HEK293 (cell line): ENCODE measurements around the gene NOA1.

Source experiments
- CTCF ChIA-PET: fragments of 350-600 bp; formaldehyde crosslinking; extraction: SDS; loops from one replicate; lab custom pipeline; 2021; ENCODE audit warnings: antibody characterized with exemption; lab: Yijun Ruan, JAX
- POLR2A ChIA-PET: fragments of 300-600 bp; formaldehyde crosslinking; extraction: SDS; loops from one replicate; lab custom pipeline; 2020; ENCODE audit warnings: antibody characterized with exemption, inconsistent platforms; lab: Yijun Ruan, JAX
- H3K27ac ChIP-seq: fragments of 200-500 bp; sonication (Bioruptor generic); 2 replicates; pipeline ENCODE4 v1.5.1; 2014; ENCODE audit warnings: low read depth, low read length, control low read depth, inconsistent platforms; ENCODE audit errors: extremely low read depth
- H3K36me3 ChIP-seq, 2 experiments: fragments of 200-500 bp in 1 of 2; sonication (Bioruptor generic) in 1 of 2; 1 replicate in 1 of 2; 2 replicates in 1 of 2; pipeline ENCODE4 v1.5.1; 2014 to 2017; ENCODE audit warnings: inconsistent platforms in 2 of 2, low read length in 2 of 2; ENCODE audit not compliant: control insufficient read depth in 2 of 2, insufficient read depth in 1 of 2
- H3K4me1 ChIP-seq: fragments of 200-500 bp; sonication (Bioruptor generic); 2 replicates; pipeline ENCODE4 v1.5.1; 2014; ENCODE audit warnings: mild to moderate bottlenecking, low read length, inconsistent platforms; ENCODE audit not compliant: control insufficient read depth, insufficient read depth
- H3K4me3 ChIP-seq: 2 replicates; pipeline ENCODE4 v1.5.1; 2011; ENCODE audit warnings: low read depth, mild to moderate bottlenecking, control low read depth, low read length, moderate library complexity
- H3K9me3 ChIP-seq: fragments of 200-500 bp; sonication (Bioruptor generic); 2 replicates; pipeline ENCODE4 v1.5.1; 2014; ENCODE audit warnings: low read depth, low read length, inconsistent platforms; ENCODE audit not compliant: control insufficient read depth, insufficient read depth
- BCL6B ChIP-seq: fragments of 450-650 bp; formaldehyde crosslinking; IDR thresholded peaks from 2 replicates; pipeline ENCODE4 v1.5.1; 2017; ENCODE audit warnings: missing biosample characterization, missing genetic modification characterization
- GLI4 ChIP-seq: fragments of 450-650 bp; formaldehyde crosslinking; IDR thresholded peaks from 2 replicates; pipeline ENCODE4 v1.5.1; 2016; ENCODE audit warnings: missing biosample characterization, missing genetic modification characterization
- KLF10 ChIP-seq: fragments of 450-650 bp; IDR thresholded peaks from 2 replicates; pipeline ENCODE4 v1.5.1; 2018; ENCODE audit warnings: missing biosample characterization, mild to moderate bottlenecking, missing genetic modification characterization
- KLF7 ChIP-seq: fragments of 450-650 bp; formaldehyde crosslinking; IDR thresholded peaks from 2 replicates; pipeline ENCODE4 v1.5.1; 2016; ENCODE audit warnings: missing biosample characterization, missing genetic modification characterization, borderline replicate concordance
- MEIS1 ChIP-seq: sonication (generic); formaldehyde crosslinking; IDR thresholded peaks from 2 replicates; pipeline ENCODE4 v1.8.1; 2022; ENCODE audit warnings: missing genetic modification reagents, mild to moderate bottlenecking, borderline replicate concordance
- OSR2 ChIP-seq: fragments of 450-650 bp; formaldehyde crosslinking; IDR thresholded peaks from 2 replicates; pipeline ENCODE4 v1.5.1; 2016; ENCODE audit warnings: missing biosample characterization, missing genetic modification characterization
- PRDM2 ChIP-seq: fragments of 450-650 bp; formaldehyde crosslinking; IDR thresholded peaks from 2 replicates; pipeline ENCODE4 v1.5.1; 2016; ENCODE audit warnings: missing biosample characterization, missing genetic modification characterization, borderline replicate concordance
- SALL2 ChIP-seq: fragments of 450-650 bp; formaldehyde crosslinking; IDR thresholded peaks from 2 replicates; pipeline ENCODE4 v1.5.0; 2017; ENCODE audit warnings: missing biosample characterization, mild to moderate bottlenecking, missing genetic modification characterization, borderline replicate concordance
- SCRT2 ChIP-seq: fragments of 450-650 bp; formaldehyde crosslinking; IDR thresholded peaks from 2 replicates; pipeline ENCODE4 v1.5.1; 2016; ENCODE audit warnings: missing biosample characterization, missing genetic modification characterization
- WT1 ChIP-seq: fragments of 450-650 bp; formaldehyde crosslinking; IDR thresholded peaks from 2 replicates; pipeline ENCODE4 v1.5.1; 2016; ENCODE audit warnings: missing biosample characterization, missing genetic modification characterization
- ZFHX2 ChIP-seq: fragments of 450-650 bp; formaldehyde crosslinking; conservative IDR thresholded peaks from 2 replicates; pipeline ENCODE4 v1.5.1; 2016; ENCODE audit warnings: missing biosample characterization, missing genetic modification characterization
- ZNF132 ChIP-seq: fragments of 450-650 bp; formaldehyde crosslinking; IDR thresholded peaks from 2 replicates; pipeline ENCODE4 v1.5.1; 2017; ENCODE audit warnings: missing biosample characterization, missing genetic modification characterization, borderline replicate concordance
- ZNF155 ChIP-seq: fragments of 450-650 bp; formaldehyde crosslinking; IDR thresholded peaks from 2 replicates; pipeline ENCODE4 v1.5.1; 2016; ENCODE audit warnings: missing biosample characterization, missing genetic modification characterization
- ZNF248 ChIP-seq: fragments of 450-650 bp; formaldehyde crosslinking; IDR thresholded peaks from 2 replicates; pipeline ENCODE4 v1.5.1; 2017; ENCODE audit warnings: missing biosample characterization, missing genetic modification characterization
- ZNF266 ChIP-seq: fragments of 450-650 bp; formaldehyde crosslinking; IDR thresholded peaks from 2 replicates; pipeline ENCODE4 v1.5.1; 2016; ENCODE audit warnings: missing biosample characterization, missing genetic modification characterization, low read depth
- ZNF354C ChIP-seq: fragments of 450-650 bp; formaldehyde crosslinking; IDR thresholded peaks from 2 replicates; pipeline ENCODE4 v1.5.1; 2016; ENCODE audit warnings: missing biosample characterization, missing genetic modification characterization, low read depth, borderline replicate concordance
- ZNF394 ChIP-seq: fragments of 450-650 bp; formaldehyde crosslinking; IDR thresholded peaks from 2 replicates; pipeline ENCODE4 v1.5.1; 2016; ENCODE audit warnings: missing biosample characterization, missing genetic modification characterization, mild to moderate bottlenecking, moderate library complexity, borderline replicate concordance
- ZNF433 ChIP-seq: fragments of 450-650 bp; formaldehyde crosslinking; IDR thresholded peaks from 2 replicates; pipeline ENCODE4 v1.5.1; 2016; ENCODE audit warnings: missing biosample characterization, missing genetic modification characterization, low read depth
- ZNF549 ChIP-seq: fragments of 450-650 bp; IDR thresholded peaks from 2 replicates; pipeline ENCODE4 v1.5.1; 2018; ENCODE audit warnings: missing biosample characterization, missing genetic modification characterization, mild to moderate bottlenecking, inconsistent platforms, moderate library complexity
- ZNF558 ChIP-seq: fragments of 450-650 bp; formaldehyde crosslinking; IDR thresholded peaks from 2 replicates; pipeline ENCODE4 v1.5.1; 2016; ENCODE audit warnings: missing biosample characterization, missing genetic modification characterization
- ZNF626 ChIP-seq: fragments of 450-650 bp; sonication (Bioruptor Pico); formaldehyde crosslinking; IDR thresholded peaks from 2 replicates; pipeline ENCODE4 v1.5.1; 2018; ENCODE audit warnings: missing biosample characterization, missing genetic modification characterization, inconsistent platforms
- ZNF776 ChIP-seq: fragments of 450-650 bp; formaldehyde crosslinking; IDR thresholded peaks from 2 replicates; pipeline ENCODE4 v1.5.0; 2017; ENCODE audit warnings: missing biosample characterization, missing genetic modification characterization, borderline replicate concordance
- ZNF837 ChIP-seq: fragments of 450-650 bp; formaldehyde crosslinking; IDR thresholded peaks from 2 replicates; pipeline ENCODE4 v1.5.1; 2016; ENCODE audit warnings: missing biosample characterization, missing genetic modification characterization
- ZNF843 ChIP-seq: fragments of 450-650 bp; formaldehyde crosslinking; IDR thresholded peaks from 2 replicates; pipeline ENCODE4 v1.5.1; 2016; ENCODE audit warnings: missing biosample characterization, missing genetic modification characterization

The NOA1 gene

GRCh38 chr4:56941403-56941802, 36.0 kb downstream of the NOA1 start:
- Histone ChIP-seq H3K4me3 (no peak overlapping the region), H3K27ac (no peak overlapping the region), H3K9me3 (no peaks in the 10 kb centered on the region), H3K4me1 (no peaks in the 10 kb centered on the region), H3K36me3 (peaks cover 0 to 9% of the 10 kb centered on the region in 2 experiments; a peak in 1 of 3 replicates)
- CTCF ChIA-PET, result interaction anchor here (1.4 kb wide), 1 partner anchor 19 kb away, joined by 5 read pairs; no protein-coding TSS in a partner anchor
- POLR2A ChIA-PET, result no interaction called here
- TF ChIP-seq ZNF776 (tag by site-specific recombination) (no peak), GLI4 (tag by site-specific recombination) (no peak), WT1 (tag by site-specific recombination) (no peak), ZNF132 (tag by site-specific recombination) (no peak), SCRT2 (tag by site-specific recombination) (no peak), OSR2 (no peak), KLF7 (no peak)

- H3K36me3 ChIP-seq, result peaks cover 0 to 9% of the 10 kb centered on the region in 2 experiments; a peak in 1 of 3 replicates
- ChIA-PET POLR2A (no interaction called here), CTCF (interaction anchor here (1.4 kb wide), 1 partner anchor 19 kb away, joined by 5 read pairs; no protein-coding TSS in a partner anchor)
- TF ChIP-seq ZNF266 (tag by site-specific recombination) (no peak), ZNF626 (no peak), ZNF837 (tag by site-specific recombination) (no peak), ZFHX2 (tag by site-specific recombination) (no peak), ZNF558 (tag by site-specific recombination) (no peak), WT1 (tag by site-specific recombination) (no peak), ZNF776 (tag by site-specific recombination) (no peak), ZNF354C (no peak)
- no peak overlapping the region for H3K4me3 ChIP-seq
- no peaks in the 10 kb centered on the region for H3K9me3 ChIP-seq
- no peaks in the 10 kb centered on the region for H3K4me1 ChIP-seq
- no peak overlapping the region for H3K27ac ChIP-seq
Measured at GRCh38 chr4:56940971-56941370, 36.4 kb downstream of the NOA1 start.

DNA sequence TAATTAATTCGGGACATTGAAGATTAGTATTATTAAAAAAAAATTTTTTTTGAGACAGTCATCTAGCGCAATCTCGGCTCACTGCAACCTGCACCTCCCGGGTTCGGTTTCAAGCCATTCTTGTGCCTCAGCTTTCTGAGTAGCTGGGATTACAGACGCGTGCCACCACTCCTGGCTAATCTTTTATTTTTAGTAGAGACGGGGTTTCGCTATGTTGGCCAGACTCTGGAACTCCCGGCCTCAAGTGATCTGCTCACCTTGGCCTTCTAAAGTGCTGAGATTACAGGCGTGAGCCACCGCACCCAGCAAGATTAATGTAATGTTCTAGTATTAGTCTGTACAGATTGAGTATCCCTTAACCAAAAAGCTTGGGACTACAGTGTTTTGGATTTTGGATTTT, 37.0 kb downstream of the NOA1 start:
- ChIA-PET CTCF (interaction anchor here (1.4 kb wide), 1 partner anchor 20 kb away, joined by 5 read pairs; no protein-coding TSS in a partner anchor), POLR2A (no interaction called here)
- H3K4me3 ChIP-seq, result no peak overlapping the region
- peaks cover 0 to 9% of the 10 kb centered on the region in 2 experiments; a peak in 1 of 3 replicates for H3K36me3 ChIP-seq
- H3K27ac ChIP-seq, result no peak overlapping the region
- H3K4me1 ChIP-seq, result no peaks in the 10 kb centered on the region
- H3K9me3 ChIP-seq, result no peaks in the 10 kb centered on the region
- TF ChIP-seq ZNF843 (tag by site-specific recombination), result no peak
- no peak for TF ChIP-seq ZNF433 (tag by site-specific recombination)
- TF ChIP-seq SALL2 (tag by site-specific recombination), result no peak
- TF ChIP-seq ZNF132 (tag by site-specific recombination), result no peak
- TF ChIP-seq ZNF549 (tag by site-specific recombination), result no peak
- TF ChIP-seq OSR2, result no peak
- no peak for TF ChIP-seq ZNF394 (tag by site-specific recombination)
- no peak for TF ChIP-seq KLF10
- no peak for TF ChIP-seq ZNF155 (tag by site-specific recombination)
- no peak for TF ChIP-seq BCL6B
- no peak for TF ChIP-seq PRDM2 (tag by site-specific recombination)
- no peak for TF ChIP-seq ZNF248 (tag by site-specific recombination)
- TF ChIP-seq MEIS1 (CRISPR knock-in tag), result no peak
